ENCODE results near the gene FABP6.
"Not testable (repeated sequence)": the region's sequence is repeated elsewhere in the genome, so short reads cannot be mapped to it uniquely, and the experiment has no call there.

FABP6 gene

GRCh38 chr5:160229190-160229742 lies at the start of gene FABP6:
Gene FABP6 (plus strand): TSS chr5:160229506. CDS start chr5:160229558, 52 bp downstream.
- DNase-seq (ENCODE audit: low spot score) = no peak

- DNase-seq (ENCODE audit: low spot score) = no peak
Measured at GRCh38 chr5:160180931-160181330, 48.4 kb upstream of the FABP6 start.

- peak; percentile 86 for DNase-seq (ENCODE audit: low spot score)
Measured at GRCh38 chr5:160181965-160182622, 47.2 kb upstream of the FABP6 start.

- peak; percentile 23 for DNase-seq (ENCODE audit: low spot score)
Measured at GRCh38 chr5:160183075-160183474, 46.2 kb upstream of the FABP6 start.

- no peak for DNase-seq (ENCODE audit: low spot score)
Measured at GRCh38 chr5:160185626-160186360, 43.5 kb upstream of the FABP6 start.

GRCh38 chr5:160186480-160186879 lies 42.8 kb upstream of the FABP6 start:
- no peak for DNase-seq (ENCODE audit: low spot score)

- DNase-seq (ENCODE audit: low spot score) = no peak
Measured at GRCh38 chr5:160187091-160187490, 42.2 kb upstream of the FABP6 start.

GRCh38 chr5:160188141-160189015 lies 40.9 kb upstream of the FABP6 start:
- DNase-seq (ENCODE audit: low spot score) = peak; percentile 35

GRCh38 chr5:160192424-160192823 lies 36.9 kb upstream of the FABP6 start:
- no peak for DNase-seq (ENCODE audit: low spot score)

- DNase-seq (ENCODE audit: low spot score) = not testable (repeated sequence)
Measured at GRCh38 chr5:160193076-160193475, 36.2 kb upstream of the FABP6 start.

GRCh38 chr5:160193790-160194189 lies 35.5 kb upstream of the FABP6 start:
- DNase-seq (ENCODE audit: low spot score) = not testable (repeated sequence)

GRCh38 chr5:160197341-160198144 lies 31.8 kb upstream of the FABP6 start:
- DNase-seq (ENCODE audit: low spot score) = no peak

GRCh38 chr5:160198146-160198545 lies 31.2 kb upstream of the FABP6 start:
- DNase-seq (ENCODE audit: low spot score) = no peak

- no peak for DNase-seq (ENCODE audit: low spot score)
Measured at GRCh38 chr5:160198841-160199409, 30.4 kb upstream of the FABP6 start.

- DNase-seq (ENCODE audit: low spot score) = peak; percentile 64
Measured at GRCh38 chr5:160199410-160199911, 29.8 kb upstream of the FABP6 start.

- DNase-seq (ENCODE audit: low spot score) = no peak
Measured at GRCh38 chr5:160207061-160207460, 22.2 kb upstream of the FABP6 start.

GRCh38 chr5:160209917-160210316 lies 19.4 kb upstream of the FABP6 start:
- DNase-seq (ENCODE audit: low spot score) = peak; percentile 72

- DNase-seq (ENCODE audit: low spot score) = no peak
Measured at GRCh38 chr5:160210606-160211005, 18.7 kb upstream of the FABP6 start.

GRCh38 chr5:160211352-160211751 lies 18.0 kb upstream of the FABP6 start:
- DNase-seq (ENCODE audit: low spot score) = no peak

- DNase-seq (ENCODE audit: low spot score) = peak; percentile 70
Measured at GRCh38 chr5:160213537-160213936, 15.8 kb upstream of the FABP6 start.

GRCh38 chr5:160219356-160219755 lies 9.9 kb upstream of the FABP6 start:
- no peak for DNase-seq (ENCODE audit: low spot score)
